Immature natural killer cell (primary cell): ENCODE measurements around the gene SGMS1. TPM values are rescaled to one million over a fixed set of nuclear protein-coding genes. Genes with fewer than 3 reads are reported as not detected.
A peak's percentile ranks its signal among the peaks of the same experiment; 100 is the strongest.

Source experiments
- DNase-seq, 3 donors: peaks; one replicate each; pipeline ENCODE4 v3.0.0; 2022; ENCODE audit warnings: mixed read lengths in 1 of 3
- H3K27ac Mint-ChIP-seq, 6 donors: one replicate each; pipeline ENCODE4 v1.8.0; 2020; ENCODE audit warnings: mixed read lengths in 6 of 6, mild to moderate bottlenecking in 5 of 6, inconsistent platforms in 4 of 6, moderate library complexity in 3 of 6
- H3K27me3 Mint-ChIP-seq, 3 donors: one replicate each; pipeline ENCODE4 v1.8.0; 2020 to 2021; ENCODE audit warnings: low read depth in 3 of 3, mild to moderate bottlenecking in 3 of 3, mixed read lengths in 3 of 3, moderate library complexity in 3 of 3, inconsistent platforms in 1 of 3
- H3K36me3 Mint-ChIP-seq, 3 donors: one replicate each; pipeline ENCODE4 v1.8.0; 2020; ENCODE audit warnings: mixed read lengths in 3 of 3, inconsistent platforms in 2 of 3, mild to moderate bottlenecking in 2 of 3
- H3K4me1 Mint-ChIP-seq, 2 donors: one replicate each; pipeline ENCODE4 v1.8.0; 2020; ENCODE audit warnings: inconsistent platforms in 2 of 2, mild to moderate bottlenecking in 2 of 2, mixed read lengths in 2 of 2, moderate library complexity in 1 of 2
- H3K4me3 Mint-ChIP-seq, 5 donors: one replicate each; pipeline ENCODE4 v1.8.0; 2020; ENCODE audit warnings: mild to moderate bottlenecking in 5 of 5, mixed read lengths in 5 of 5, inconsistent platforms in 3 of 5, moderate library complexity in 3 of 5
- H3K9me3 Mint-ChIP-seq, 6 donors: one replicate each; pipeline ENCODE4 v1.8.0; 2020; ENCODE audit warnings: mild to moderate bottlenecking in 6 of 6, mixed read lengths in 6 of 6, inconsistent platforms in 4 of 6, moderate library complexity in 3 of 6
- polyA plus RNA-seq, 3 donors: library from polyadenylated mRNA; unstranded; fragments of 300-500 nt; fragmentation: Illumina TruSeq; gene quantifications; one replicate each; pipeline ENCODE4 v1.2.3, GENCODE V29; 2021

The SGMS1 gene
- polyA plus RNA-seq, 3 donors from 2014 or later: 9.2 to 13.3 (median 11.8) TPM

DNA sequence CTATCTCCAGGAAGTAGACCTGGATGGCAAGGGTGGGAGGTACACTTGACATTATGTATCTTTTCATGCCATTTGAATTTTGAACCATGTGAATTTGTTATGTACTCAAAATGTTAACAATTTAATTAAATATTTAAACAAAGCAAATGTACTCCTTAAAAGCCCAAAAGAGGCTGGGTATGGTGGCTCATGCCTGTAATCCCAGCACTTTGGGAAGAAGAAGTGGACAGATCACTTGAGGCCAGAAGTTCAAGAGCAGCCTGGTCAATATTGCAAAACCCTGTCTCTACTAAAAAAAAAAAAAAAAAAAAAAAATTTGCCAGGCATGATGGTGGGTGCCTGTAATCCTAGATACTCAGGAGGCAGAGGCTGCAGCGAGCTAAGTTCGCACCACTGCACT, 235.6 kb downstream of the SGMS1 start:
- Mint-ChIP-seq H3K27me3 (no peaks in the 10 kb centered on the region), H3K4me1 (peaks cover 8 to 17% of the 10 kb centered on the region in 2 donors), H3K36me3 (peaks cover 0 to 8% (median 5%) of the 10 kb centered on the region in 3 donors), H3K4me3 (no peak overlapping the region), H3K9me3 (no peaks in the 10 kb centered on the region), H3K27ac (no peak overlapping the region)
- no peak for DNase-seq

DNA sequence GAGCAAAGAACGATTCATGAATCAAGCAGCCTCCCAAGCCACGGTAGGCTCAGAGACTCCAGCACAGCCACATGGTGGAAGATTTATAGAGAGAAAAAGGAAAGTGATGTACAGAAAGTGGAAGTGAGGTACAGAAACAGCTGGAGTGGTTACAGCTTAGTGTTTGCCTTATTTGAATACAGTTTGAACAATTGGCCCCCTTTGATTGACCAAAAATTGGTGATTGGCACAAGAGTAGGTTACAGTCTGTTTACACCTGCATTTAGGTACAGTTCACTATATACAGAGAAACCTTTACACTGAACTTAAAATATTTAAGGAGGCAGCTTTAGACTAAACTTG, 236.1 kb downstream of the SGMS1 start:
- Mint-ChIP-seq H3K9me3 (no peaks in the 10 kb centered on the region), H3K36me3 (peaks cover 0 to 8% (median 5%) of the 10 kb centered on the region in 3 donors), H3K27me3 (no peaks in the 10 kb centered on the region), H3K4me3 (no peak overlapping the region), H3K27ac (no peak overlapping the region), H3K4me1 (peaks cover 8 to 17% of the 10 kb centered on the region in 2 donors)
- DNase-seq: no peak

GRCh38 chr10:50387007-50387731, 236.6 kb downstream of the SGMS1 start:
- no peak overlapping the region for H3K4me3 Mint-ChIP-seq
- no peaks in the 10 kb centered on the region for H3K27me3 Mint-ChIP-seq
- no peak overlapping the region for H3K27ac Mint-ChIP-seq
- H3K4me1 Mint-ChIP-seq: peaks cover 8 to 17% of the 10 kb centered on the region in 2 donors
- DNase-seq: no peak
- no peaks in the 10 kb centered on the region for H3K9me3 Mint-ChIP-seq
- peaks cover 0 to 8% (median 5%) of the 10 kb centered on the region in 3 donors for H3K36me3 Mint-ChIP-seq

GRCh38 chr10:50385624-50386023, 238.1 kb downstream of the SGMS1 start:
- Mint-ChIP-seq H3K36me3 (peaks cover 0 to 4% (median under 1%) of the 10 kb centered on the region in 3 donors), H3K9me3 (no peaks in the 10 kb centered on the region), H3K4me1 (peaks cover 8 to 17% of the 10 kb centered on the region in 2 donors), H3K4me3 (no peak overlapping the region), H3K27ac (no peak overlapping the region), H3K27me3 (no peaks in the 10 kb centered on the region)
- DNase-seq: no peak

DNA sequence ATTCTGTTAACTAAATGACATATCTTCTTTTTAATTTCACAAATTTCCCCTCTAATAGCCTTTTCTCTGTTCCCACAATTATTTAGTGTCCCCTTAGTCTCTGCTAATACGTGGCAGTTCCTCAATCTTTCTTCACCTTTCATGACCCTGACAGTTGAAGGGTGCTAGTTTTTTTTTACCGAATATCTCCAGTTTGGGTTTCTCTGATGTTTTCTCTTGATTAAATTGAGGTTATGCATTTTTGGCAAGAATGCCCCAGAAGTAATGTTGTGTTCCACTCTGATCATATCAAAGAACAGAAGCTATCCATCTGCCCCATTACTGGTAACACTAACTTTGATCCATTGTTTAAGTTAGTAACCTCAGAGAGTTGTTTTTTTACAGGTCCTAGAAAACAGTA, 238.9 kb downstream of the SGMS1 start:
- Mint-ChIP-seq H3K27me3 (no peaks in the 10 kb centered on the region), H3K9me3 (no peaks in the 10 kb centered on the region), H3K4me1 (peaks cover 8 to 17% of the 10 kb centered on the region in 2 donors), H3K27ac (peak overlapping the region in 1 of 6 donors; percentile 4), H3K4me3 (no peak overlapping the region), H3K36me3 (peaks cover 0 to 4% (median 0%) of the 10 kb centered on the region in 3 donors)
- DNase-seq: no peak

- Mint-ChIP-seq H3K27me3 (no peaks in the 10 kb centered on the region), H3K27ac (no peak overlapping the region), H3K4me1 (peaks cover 10 to 17% of the 10 kb centered on the region in 2 donors), H3K9me3 (no peaks in the 10 kb centered on the region), H3K4me3 (no peak overlapping the region), H3K36me3 (peaks cover 0 to 4% (median 0%) of the 10 kb centered on the region in 3 donors)
- no peak for DNase-seq
Observed at GRCh38 chr10:50384238-50384637, 239.5 kb downstream of the SGMS1 start.

GRCh38 chr10:50382576-50383023, 241.2 kb downstream of the SGMS1 start:
- no peak for DNase-seq
- Mint-ChIP-seq H3K27me3 (no peaks in the 10 kb centered on the region), H3K27ac (no peak overlapping the region), H3K9me3 (no peaks in the 10 kb centered on the region), H3K36me3 (peaks cover 0 to 8% (median 0%) of the 10 kb centered on the region in 3 donors), H3K4me3 (no peak overlapping the region), H3K4me1 (peaks cover 10 to 12% of the 10 kb centered on the region in 2 donors)

- Mint-ChIP-seq H3K4me3 (no peak overlapping the region), H3K36me3 (peaks cover 0 to 8% (median 4%) of the 10 kb centered on the region in 3 donors), H3K4me1 (peaks cover 8 to 10% of the 10 kb centered on the region in 2 donors), H3K27ac (no peak overlapping the region), H3K9me3 (no peaks in the 10 kb centered on the region), H3K27me3 (no peaks in the 10 kb centered on the region)
- no peak for DNase-seq
Observed at GRCh38 chr10:50381642-50382041, 242.1 kb downstream of the SGMS1 start.

DNA sequence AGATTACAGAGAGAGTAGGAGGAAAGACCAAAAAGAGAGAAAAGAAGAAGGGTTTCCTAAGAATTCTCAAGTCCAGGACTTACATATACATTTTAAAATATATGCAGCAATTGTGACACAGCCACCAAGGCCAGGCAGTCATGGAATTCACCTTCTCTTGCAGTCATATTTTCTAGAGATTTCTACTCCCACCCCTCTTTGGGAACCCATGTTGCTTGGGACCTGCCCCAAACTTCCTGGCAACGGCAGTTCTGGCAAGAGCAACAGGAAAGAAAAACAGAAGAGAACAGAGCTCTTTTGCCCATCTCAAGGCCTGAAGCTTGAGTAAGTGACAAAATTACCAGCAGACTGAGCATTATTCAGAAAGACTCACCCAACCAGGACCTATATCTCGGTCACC, 244.1 kb downstream of the SGMS1 start:
- H3K27me3 Mint-ChIP-seq: no peaks in the 10 kb centered on the region
- no peak overlapping the region for H3K4me3 Mint-ChIP-seq
- peaks cover 0 to 8% (median 5%) of the 10 kb centered on the region in 3 donors for H3K36me3 Mint-ChIP-seq
- no peak overlapping the region for H3K27ac Mint-ChIP-seq
- H3K4me1 Mint-ChIP-seq: peaks cover 0 to 2% of the 10 kb centered on the region in 2 donors
- no peaks in the 10 kb centered on the region for H3K9me3 Mint-ChIP-seq
- DNase-seq: no peak

- no peak for DNase-seq
- H3K27ac Mint-ChIP-seq: no peak overlapping the region
- peaks cover 0 to 8% (median 5%) of the 10 kb centered on the region in 3 donors for H3K36me3 Mint-ChIP-seq
- H3K9me3 Mint-ChIP-seq: no peaks in the 10 kb centered on the region
- peaks cover 0 to 2% of the 10 kb centered on the region in 2 donors for H3K4me1 Mint-ChIP-seq
- H3K4me3 Mint-ChIP-seq: no peak overlapping the region
- H3K27me3 Mint-ChIP-seq: no peaks in the 10 kb centered on the region
Observed at GRCh38 chr10:50375745-50376144, 248.0 kb downstream of the SGMS1 start.

GRCh38 chr10:50375051-50375452, 248.7 kb downstream of the SGMS1 start:
- peaks cover 0 to 8% (median 5%) of the 10 kb centered on the region in 3 donors for H3K36me3 Mint-ChIP-seq
- H3K4me3 Mint-ChIP-seq: no peak overlapping the region
- H3K4me1 Mint-ChIP-seq: peaks cover 0 to 2% of the 10 kb centered on the region in 2 donors
- no peaks in the 10 kb centered on the region for H3K9me3 Mint-ChIP-seq
- H3K27me3 Mint-ChIP-seq: no peaks in the 10 kb centered on the region
- no peak for DNase-seq
- no peak overlapping the region for H3K27ac Mint-ChIP-seq

DNA sequence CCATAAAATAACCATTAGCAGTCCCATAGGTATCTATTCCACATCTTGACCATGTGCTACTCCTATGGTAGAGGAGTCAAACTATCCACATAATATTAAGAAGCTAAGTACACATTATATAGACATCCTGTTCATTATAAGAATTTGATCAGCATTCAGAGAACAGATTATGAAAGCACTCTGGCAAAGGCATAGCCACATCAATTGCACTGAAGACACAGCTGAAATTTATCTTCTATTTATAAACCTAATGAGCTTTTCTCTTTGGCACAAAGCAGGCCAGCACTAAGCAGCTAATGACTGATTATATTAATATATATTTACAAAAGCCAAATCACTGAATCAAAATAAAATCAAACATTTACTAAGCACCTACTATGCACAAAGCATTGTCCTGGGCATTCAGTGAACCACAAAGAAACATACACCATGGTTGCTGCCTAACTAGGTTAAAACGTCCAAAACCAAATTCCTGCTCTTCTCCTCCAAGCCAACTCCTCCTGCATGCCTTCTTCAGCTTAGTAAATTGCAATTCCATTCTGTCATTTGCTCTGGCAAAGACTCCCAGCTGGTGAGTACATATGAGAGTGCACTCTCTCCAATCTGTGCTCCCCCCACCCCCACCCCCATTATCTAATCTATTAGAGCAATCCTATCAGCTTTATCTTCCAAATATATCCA, 249.8 kb downstream of the SGMS1 start:
- Mint-ChIP-seq H3K4me1 (no peaks in the 10 kb centered on the region), H3K9me3 (no peaks in the 10 kb centered on the region), H3K36me3 (peaks cover 0 to 8% (median 5%) of the 10 kb centered on the region in 3 donors), H3K27me3 (no peaks in the 10 kb centered on the region), H3K27ac (no peak overlapping the region), H3K4me3 (no peak overlapping the region)
- DNase-seq: no peak

- H3K4me3 Mint-ChIP-seq: no peak overlapping the region
- H3K9me3 Mint-ChIP-seq: peaks cover 0 to 2% (median 0%) of the 10 kb centered on the region in 6 donors
- H3K4me1 Mint-ChIP-seq: no peaks in the 10 kb centered on the region
- no peak overlapping the region for H3K27ac Mint-ChIP-seq
- peaks cover 0 to 7% (median 3%) of the 10 kb centered on the region in 3 donors for H3K36me3 Mint-ChIP-seq
- no peak for DNase-seq
- no peaks in the 10 kb centered on the region for H3K27me3 Mint-ChIP-seq
Observed at GRCh38 chr10:50369931-50370330, 253.8 kb downstream of the SGMS1 start.

- peaks cover 0 to 4% (median 0%) of the 10 kb centered on the region in 3 donors for H3K27me3 Mint-ChIP-seq
- H3K27ac Mint-ChIP-seq: no peak overlapping the region
- peak in 1 of 3 donors; percentile 9 for DNase-seq
- no peak overlapping the region for H3K4me3 Mint-ChIP-seq
- H3K9me3 Mint-ChIP-seq: peaks cover 0 to 2% (median 0%) of the 10 kb centered on the region in 6 donors
- H3K4me1 Mint-ChIP-seq: peaks cover 2 to 3% of the 10 kb centered on the region in 2 donors
- H3K36me3 Mint-ChIP-seq: peaks cover 2 to 15% (median 14%) of the 10 kb centered on the region in 3 donors
Observed at GRCh38 chr10:50367732-50368131, 256.0 kb downstream of the SGMS1 start.
